DND-41 (cell line): ENCODE data around the gene SPEG.

Experiments
- ATAC-seq: fragments of 200-7000 bp; cut with Tn5 transposase; 3 replicates; pipeline ENCODE4 v1.9.1; 2021; ENCODE audit warnings: low read depth; ENCODE audit not compliant: insufficient read depth
- DNase-seq: peaks from one replicate; pipeline ENCODE4 v3.0.0-alpha.2; 2020
- H2AFZ ChIP-seq: 2 replicates; pipeline ENCODE4 v1.6.0; 2012; ENCODE audit warnings: low read depth, low read length
- H3K27ac ChIP-seq: 2 replicates; pipeline ENCODE4 v1.5.1; 2012; ENCODE audit warnings: low read length, inconsistent platforms
- H3K27me3 ChIP-seq: fragments of 200-600 bp; sonication (generic); 2 replicates; pipeline ENCODE4 v1.6.0; 2012; ENCODE audit warnings: low read length, mild to moderate bottlenecking, inconsistent platforms; ENCODE audit not compliant: insufficient read depth, poor library complexity
- H3K36me3 ChIP-seq: 2 replicates; pipeline ENCODE4 v1.5.1; 2012; ENCODE audit warnings: low read length, inconsistent platforms; ENCODE audit not compliant: insufficient read depth
- H3K4me1 ChIP-seq: 2 replicates; pipeline ENCODE4 v1.5.1; 2012; ENCODE audit warnings: mild to moderate bottlenecking, low read length; ENCODE audit not compliant: insufficient read depth
- H3K4me2 ChIP-seq: 2 replicates; pipeline ENCODE4 v1.6.0; 2012; ENCODE audit warnings: mild to moderate bottlenecking, moderate library complexity, low read length, inconsistent platforms; ENCODE audit not compliant: insufficient read depth
- H3K4me3 ChIP-seq, 2 experiments: fragments of 200-600 bp in 1 of 2; shearing (Covaris generic) in 1 of 2; 2 replicates each; pipeline ENCODE4 v1.5.1; 2012 to 2016; ENCODE audit warnings: inconsistent platforms in 2 of 2, low read length in 2 of 2, mild to moderate bottlenecking in 2 of 2, low read depth in 1 of 2, moderate library complexity in 1 of 2
- H3K79me2 ChIP-seq: 2 replicates; pipeline ENCODE4 v1.6.0; 2012; ENCODE audit warnings: low read length, inconsistent platforms; ENCODE audit not compliant: insufficient read depth
- H3K9ac ChIP-seq: 2 replicates; pipeline ENCODE4 v1.6.0; 2012; ENCODE audit warnings: low read depth, mild to moderate bottlenecking, inconsistent platforms, low read length, moderate library complexity
- H3K9me3 ChIP-seq: 2 replicates; pipeline ENCODE4 v1.5.1; 2012; ENCODE audit warnings: low read length, moderate library complexity, mild to moderate bottlenecking, inconsistent platforms; ENCODE audit not compliant: insufficient read depth, severe bottlenecking
- H4K20me1 ChIP-seq: 2 replicates; pipeline ENCODE4 v1.6.0; 2012; ENCODE audit warnings: low read length; ENCODE audit not compliant: insufficient read depth
- EZH2 ChIP-seq: IDR thresholded peaks from 3 replicates; pipeline ENCODE4 v1.6.1; 2012; ENCODE audit warnings: borderline replicate concordance, low read depth, mild to moderate bottlenecking, moderate library complexity, low read length, inconsistent platforms; ENCODE audit not compliant: severe bottlenecking
- TF ChIP-seq, protein P1 (sequence below): IDR thresholded peaks from 2 replicates; pipeline ENCODE4 v1.5.1; 2012; ENCODE audit warnings: borderline replicate concordance, low read length, moderate library complexity, mild to moderate bottlenecking; ENCODE audit not compliant: poor library complexity, severe bottlenecking; ENCODE audit errors: extremely low read depth

Gene SPEG

DNA sequence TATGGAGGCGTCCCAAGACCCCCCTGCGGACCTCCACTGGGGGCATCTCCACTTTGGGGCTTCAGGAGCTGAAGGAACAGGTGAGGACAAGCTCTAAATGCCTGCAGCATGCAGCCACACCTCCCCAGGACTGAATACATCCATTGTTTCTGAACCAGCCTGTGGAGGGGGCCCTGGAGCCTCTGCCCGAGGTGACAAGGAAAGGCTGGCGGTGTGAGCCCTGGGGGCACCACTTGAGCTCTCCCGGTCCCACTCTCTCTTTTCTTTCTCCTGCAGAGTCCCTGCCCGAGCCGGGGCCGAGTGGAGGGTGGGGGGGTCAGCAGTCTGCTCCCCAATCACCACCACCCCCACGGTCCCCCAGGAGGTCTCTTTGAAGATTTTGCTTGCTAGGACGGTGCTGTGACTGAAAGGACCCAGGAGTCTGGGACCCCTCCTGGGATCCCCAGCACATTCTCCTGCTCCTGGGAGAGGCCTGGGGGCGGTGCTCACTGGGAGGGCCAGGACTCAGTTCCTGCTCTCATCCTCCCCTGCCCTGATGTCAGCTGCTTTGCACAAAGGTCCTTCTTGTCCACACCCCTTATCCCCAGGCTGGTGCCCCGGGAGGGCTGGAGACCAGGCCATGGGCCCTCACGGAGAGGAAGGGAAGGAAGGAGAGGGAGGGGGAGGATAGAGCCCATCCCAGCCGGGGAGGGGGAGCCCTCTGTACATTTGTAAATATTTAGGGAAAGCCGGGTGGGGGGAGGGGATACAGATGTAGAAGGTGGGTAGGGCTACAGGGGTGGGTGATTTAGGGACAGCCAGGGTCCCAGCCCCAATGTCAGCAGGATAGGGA is 103.2 kb downstream of the SPEG start:
- peaks cover 19% of the 10 kb centered on the region for H3K4me1 ChIP-seq
- no peak overlapping the region for H3K9ac ChIP-seq
- H3K27ac ChIP-seq = no peak overlapping the region
- TF ChIP-seq EZH2 = no peak
- TF ChIP-seq, protein P1, sequence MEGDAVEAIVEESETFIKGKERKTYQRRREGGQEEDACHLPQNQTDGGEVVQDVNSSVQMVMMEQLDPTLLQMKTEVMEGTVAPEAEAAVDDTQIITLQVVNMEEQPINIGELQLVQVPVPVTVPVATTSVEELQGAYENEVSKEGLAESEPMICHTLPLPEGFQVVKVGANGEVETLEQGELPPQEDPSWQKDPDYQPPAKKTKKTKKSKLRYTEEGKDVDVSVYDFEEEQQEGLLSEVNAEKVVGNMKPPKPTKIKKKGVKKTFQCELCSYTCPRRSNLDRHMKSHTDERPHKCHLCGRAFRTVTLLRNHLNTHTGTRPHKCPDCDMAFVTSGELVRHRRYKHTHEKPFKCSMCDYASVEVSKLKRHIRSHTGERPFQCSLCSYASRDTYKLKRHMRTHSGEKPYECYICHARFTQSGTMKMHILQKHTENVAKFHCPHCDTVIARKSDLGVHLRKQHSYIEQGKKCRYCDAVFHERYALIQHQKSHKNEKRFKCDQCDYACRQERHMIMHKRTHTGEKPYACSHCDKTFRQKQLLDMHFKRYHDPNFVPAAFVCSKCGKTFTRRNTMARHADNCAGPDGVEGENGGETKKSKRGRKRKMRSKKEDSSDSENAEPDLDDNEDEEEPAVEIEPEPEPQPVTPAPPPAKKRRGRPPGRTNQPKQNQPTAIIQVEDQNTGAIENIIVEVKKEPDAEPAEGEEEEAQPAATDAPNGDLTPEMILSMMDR = no peak
- H3K36me3 ChIP-seq = peaks cover 21% of the 10 kb centered on the region
- no peak overlapping the region for H3K4me2 ChIP-seq
- DNase-seq (no peak), ATAC-seq (no peak)
- no peak overlapping the region for H3K4me3 ChIP-seq
- H3K9me3 ChIP-seq = no peaks in the 10 kb centered on the region
- H2AFZ ChIP-seq = no peak overlapping the region
- no peaks in the 10 kb centered on the region for H3K27me3 ChIP-seq
- peaks cover 28% of the 10 kb centered on the region for H4K20me1 ChIP-seq
- no peaks in the 10 kb centered on the region for H3K79me2 ChIP-seq

DNA sequence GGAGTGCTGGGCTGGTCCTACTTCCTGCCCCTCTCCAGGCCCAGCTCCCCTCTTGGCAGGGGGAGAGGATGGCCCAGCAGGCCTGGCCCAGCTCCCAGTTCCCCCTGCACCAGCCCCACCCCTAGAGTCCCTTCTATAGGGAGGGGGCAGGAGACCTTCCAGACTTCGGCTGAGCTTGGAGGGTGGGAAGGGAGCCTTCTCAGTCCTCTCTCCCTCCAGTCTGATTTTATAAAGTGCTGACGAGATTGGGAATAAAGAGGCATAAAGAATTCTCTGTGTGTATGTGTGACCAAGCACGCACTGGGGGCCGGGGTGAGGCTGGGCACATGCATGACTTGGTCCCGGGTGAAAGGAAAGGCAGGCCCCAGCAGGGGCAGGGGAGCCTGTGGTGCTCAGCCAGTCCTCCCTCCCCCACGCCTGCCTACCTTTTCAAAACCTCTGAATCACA is 103.9 kb downstream of the SPEG start:
- ATAC-seq = no peak
- no peak overlapping the region for H2AFZ ChIP-seq
- no peak overlapping the region for H3K9ac ChIP-seq
- peaks cover 21% of the 10 kb centered on the region for H3K36me3 ChIP-seq
- no peak overlapping the region for H3K27ac ChIP-seq
- H3K4me2 ChIP-seq = no peak overlapping the region
- peaks cover 25% of the 10 kb centered on the region for H4K20me1 ChIP-seq
- no peak for TF ChIP-seq EZH2
- TF ChIP-seq, protein P1 = no peak
- peaks cover 22% of the 10 kb centered on the region for H3K4me1 ChIP-seq
- H3K9me3 ChIP-seq = no peaks in the 10 kb centered on the region
- DNase-seq = no peak
- no peak overlapping the region for H3K4me3 ChIP-seq
- H3K79me2 ChIP-seq = no peaks in the 10 kb centered on the region
- H3K27me3 ChIP-seq = no peaks in the 10 kb centered on the region

DNA sequence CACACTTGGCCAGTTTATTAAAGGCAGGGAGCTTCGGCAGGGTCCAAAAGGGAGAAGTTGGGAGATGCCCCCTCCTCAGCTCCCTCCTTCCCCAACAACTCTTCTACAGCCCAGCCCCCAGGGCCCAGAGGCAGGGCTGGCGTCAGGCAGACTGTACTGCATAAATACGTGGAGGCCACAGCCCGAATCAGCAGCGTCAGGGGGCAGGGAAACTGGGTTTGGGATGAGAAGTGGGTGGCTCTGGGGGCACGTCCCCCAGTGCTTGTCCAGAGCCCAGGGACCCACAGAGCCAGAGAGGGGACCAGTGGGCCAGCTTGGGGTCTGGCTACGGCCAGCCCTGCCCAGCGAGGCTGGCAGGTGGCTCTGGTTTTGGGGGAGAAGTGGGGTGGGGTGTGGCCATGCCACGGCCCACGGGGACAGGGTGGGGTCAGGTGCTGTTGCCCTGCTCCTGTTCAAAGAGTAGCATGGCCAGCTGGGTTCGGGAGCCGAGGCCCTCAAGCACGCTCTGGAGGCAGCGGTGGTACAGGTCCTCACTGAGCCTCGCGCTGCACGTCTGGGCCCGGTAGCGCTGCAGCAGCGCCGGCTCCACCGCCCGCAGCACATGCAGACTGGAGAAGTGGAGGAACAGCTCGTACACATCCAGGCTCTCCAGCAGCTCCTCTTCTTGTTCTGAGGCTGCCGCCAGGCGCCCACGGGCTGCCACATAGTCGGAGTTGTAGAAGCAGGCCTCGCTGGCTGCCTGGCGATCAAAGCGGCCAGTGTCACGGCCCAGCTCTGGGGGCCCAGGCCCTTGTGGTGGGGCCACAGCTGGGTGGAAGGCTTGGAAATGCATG is 104.5 kb downstream of the SPEG start:
- Histone ChIP-seq H3K79me2 (no peaks in the 10 kb centered on the region), H3K27ac (no peak overlapping the region), H3K4me3 (no peak overlapping the region), H3K9me3 (no peaks in the 10 kb centered on the region), H3K4me1 (peaks cover 26% of the 10 kb centered on the region), H3K36me3 (peaks cover 21% of the 10 kb centered on the region), H3K9ac (no peak overlapping the region), H4K20me1 (peaks cover 25% of the 10 kb centered on the region), H3K27me3 (no peaks in the 10 kb centered on the region), H3K4me2 (no peak overlapping the region), H2AFZ (no peak overlapping the region)
- no peak for DNase-seq
- no peak for ATAC-seq
- TF ChIP-seq, protein P1 = no peak
- TF ChIP-seq EZH2 = no peak
